ENCODE measurements around the gene SNX9.
"Not testable (repeated sequence)": the region's sequence is repeated elsewhere in the genome, so short reads cannot be mapped to it uniquely, and the experiment has no call there.

Gene SNX9

GRCh38 chr6:157832250-157832967 lies 9.4 kb downstream of the SNX9 start:
- no peak for DNase-seq

GRCh38 chr6:157834549-157834948 lies 11.5 kb downstream of the SNX9 start:
- DNase-seq: no peak

GRCh38 chr6:157838718-157839430 lies 15.8 kb downstream of the SNX9 start:
- no peak for DNase-seq

GRCh38 chr6:157839606-157840005 lies 16.6 kb downstream of the SNX9 start:
- DNase-seq: no peak

GRCh38 chr6:157840261-157840660 lies 17.2 kb downstream of the SNX9 start:
- DNase-seq: no peak

- no peak for DNase-seq
These were observed 17.7 kb downstream of the SNX9 start for GRCh38 chr6:157840776-157841175.

GRCh38 chr6:157841211-157841840 lies 18.3 kb downstream of the SNX9 start:
- no peak for DNase-seq

- no peak for DNase-seq
These were observed 19.2 kb downstream of the SNX9 start for GRCh38 chr6:157842212-157842611.

GRCh38 chr6:157844196-157844595 lies 21.1 kb downstream of the SNX9 start:
- DNase-seq: not testable (repeated sequence)

GRCh38 chr6:157845493-157846259 lies 22.6 kb downstream of the SNX9 start:
- no peak for DNase-seq

- DNase-seq: no peak
These were observed 24.8 kb downstream of the SNX9 start for GRCh38 chr6:157847846-157848245.

GRCh38 chr6:157848693-157849092 lies 25.6 kb downstream of the SNX9 start:
- no peak for DNase-seq

- DNase-seq: no peak
These were observed 26.4 kb downstream of the SNX9 start for GRCh38 chr6:157849288-157850017.

- no peak for DNase-seq
These were observed 27.0 kb downstream of the SNX9 start for GRCh38 chr6:157850030-157850429.

- DNase-seq: no peak
These were observed 30.2 kb downstream of the SNX9 start for GRCh38 chr6:157853018-157853805.

GRCh38 chr6:157853902-157854502 lies 31.0 kb downstream of the SNX9 start:
- DNase-seq: no peak

- DNase-seq: no peak
These were observed 32.3 kb downstream of the SNX9 start for GRCh38 chr6:157855325-157855724.

- DNase-seq: not testable (repeated sequence)
These were observed 32.8 kb downstream of the SNX9 start for GRCh38 chr6:157855804-157856203.

GRCh38 chr6:157858664-157859063 lies 35.6 kb downstream of the SNX9 start:
- DNase-seq: not testable (repeated sequence)

- no peak for DNase-seq
These were observed 36.9 kb downstream of the SNX9 start for GRCh38 chr6:157859775-157860504.
